ENCODE results near the gene THOC1.
A peak's percentile ranks its signal among the peaks of the same experiment; 100 is the strongest.

The THOC1 gene

DNA sequence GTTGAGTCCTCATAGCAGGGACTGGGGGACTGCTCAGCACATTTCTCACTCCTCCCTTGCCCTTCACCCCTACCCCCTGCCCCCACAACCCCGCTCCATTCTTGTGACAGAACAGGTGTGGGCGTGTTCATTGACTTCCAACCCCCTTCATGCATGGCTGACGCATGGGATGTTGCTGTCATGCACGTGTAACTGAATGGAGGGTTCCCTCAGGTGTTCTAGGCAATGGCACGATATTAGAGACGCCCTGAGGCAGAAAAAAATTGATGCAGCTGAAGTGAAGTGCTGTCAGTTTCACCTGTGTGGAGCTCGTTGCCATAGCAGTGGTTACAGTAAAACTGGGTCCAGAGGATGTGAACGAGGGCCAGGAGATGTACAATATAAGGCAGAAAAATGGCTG is 6.5 kb upstream of the THOC1 start:
- DNase-seq (ENCODE audit: low read depth in 3 of 3), result no peak

DNA sequence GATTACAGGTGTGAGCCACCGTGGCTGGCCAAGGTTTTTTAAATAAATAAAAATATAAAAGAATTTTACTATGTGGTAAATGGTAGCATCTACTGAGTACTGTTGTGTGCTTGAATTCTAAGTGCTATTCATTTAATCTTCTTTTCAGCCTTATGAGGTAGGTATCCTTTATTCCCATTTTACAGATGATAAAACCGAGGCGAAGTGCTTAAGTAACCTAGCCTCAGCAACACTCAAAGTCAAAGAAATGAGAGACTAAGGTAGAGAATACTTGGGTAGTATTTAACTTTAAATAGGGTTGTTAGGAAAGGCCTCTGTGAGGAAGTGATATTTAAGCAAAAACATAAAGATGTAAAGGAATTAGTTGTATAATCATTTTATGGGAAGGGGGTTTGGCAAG is 5.7 kb upstream of the THOC1 start:
- no peak for DNase-seq (ENCODE audit: low read depth in 3 of 3)

DNA sequence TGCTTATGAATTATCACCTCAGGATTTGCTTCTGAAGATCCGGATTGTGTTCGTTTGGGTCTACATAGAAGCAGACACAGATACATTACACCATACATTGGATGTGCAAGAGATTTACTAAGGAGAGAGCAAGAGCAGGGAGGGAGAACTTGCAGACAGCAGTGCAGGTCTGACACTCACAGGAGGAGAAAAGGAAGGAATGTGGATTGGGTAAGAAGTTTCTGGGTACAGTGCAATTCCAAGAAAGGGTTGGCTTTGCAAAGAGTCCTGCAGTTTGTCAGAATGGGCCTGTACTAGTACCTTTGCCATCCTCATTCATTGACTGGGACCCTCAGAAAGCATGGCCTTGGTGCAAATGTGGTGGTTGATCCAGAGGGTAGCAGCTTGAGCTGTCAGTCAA is 4.8 kb upstream of the THOC1 start:
- no peak for DNase-seq (ENCODE audit: low read depth in 3 of 3)

DNA sequence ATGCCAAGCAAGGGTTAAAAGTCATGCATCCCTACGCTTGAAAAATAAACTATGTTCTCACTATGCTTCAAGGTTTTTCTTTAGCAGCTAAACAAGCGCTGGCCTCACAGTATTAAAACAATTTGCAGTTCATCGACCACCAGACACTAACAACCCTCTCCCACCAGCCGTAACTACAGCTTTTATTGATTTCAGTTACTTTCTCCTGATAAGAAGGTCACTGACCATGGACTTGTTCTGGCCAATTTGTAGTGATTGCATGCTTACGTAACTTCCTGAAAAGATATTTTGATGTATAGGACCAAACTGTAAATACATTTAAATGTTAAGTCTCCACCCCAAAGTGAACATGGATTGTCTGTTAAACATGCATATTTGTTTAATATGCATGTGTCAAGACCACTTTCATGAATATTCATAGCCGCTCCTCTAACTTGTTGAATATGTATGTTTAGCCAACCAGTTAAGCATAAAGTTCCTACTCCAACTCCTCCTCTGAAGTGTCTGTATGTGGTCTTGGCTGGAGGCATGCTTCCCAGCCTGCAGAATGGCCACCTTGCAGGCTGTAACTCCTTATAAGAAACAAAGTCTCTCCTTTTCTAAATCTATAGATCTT is 1.7 kb upstream of the THOC1 start:
- no peak for DNase-seq (ENCODE audit: low read depth in 3 of 3)

DNA sequence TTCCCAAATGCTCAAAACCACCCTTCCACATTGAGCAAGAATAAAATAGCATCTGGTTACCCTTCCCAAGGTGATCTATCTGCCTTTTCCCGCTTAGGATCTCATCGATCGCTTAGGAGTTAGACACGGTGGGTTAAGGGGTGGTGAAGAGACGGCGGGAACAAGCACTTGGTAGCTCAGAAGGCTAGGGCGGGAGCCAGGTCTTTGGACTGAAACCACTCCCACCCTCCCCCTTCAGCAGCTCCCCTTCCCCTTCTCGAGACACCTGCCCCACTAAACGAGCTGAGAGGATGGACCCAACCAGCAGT is 513 bp downstream of the THOC1 start:
- DNase-seq (ENCODE audit: low read depth in 3 of 3), result peak in 1 of 3 donors; percentile 0

DNA sequence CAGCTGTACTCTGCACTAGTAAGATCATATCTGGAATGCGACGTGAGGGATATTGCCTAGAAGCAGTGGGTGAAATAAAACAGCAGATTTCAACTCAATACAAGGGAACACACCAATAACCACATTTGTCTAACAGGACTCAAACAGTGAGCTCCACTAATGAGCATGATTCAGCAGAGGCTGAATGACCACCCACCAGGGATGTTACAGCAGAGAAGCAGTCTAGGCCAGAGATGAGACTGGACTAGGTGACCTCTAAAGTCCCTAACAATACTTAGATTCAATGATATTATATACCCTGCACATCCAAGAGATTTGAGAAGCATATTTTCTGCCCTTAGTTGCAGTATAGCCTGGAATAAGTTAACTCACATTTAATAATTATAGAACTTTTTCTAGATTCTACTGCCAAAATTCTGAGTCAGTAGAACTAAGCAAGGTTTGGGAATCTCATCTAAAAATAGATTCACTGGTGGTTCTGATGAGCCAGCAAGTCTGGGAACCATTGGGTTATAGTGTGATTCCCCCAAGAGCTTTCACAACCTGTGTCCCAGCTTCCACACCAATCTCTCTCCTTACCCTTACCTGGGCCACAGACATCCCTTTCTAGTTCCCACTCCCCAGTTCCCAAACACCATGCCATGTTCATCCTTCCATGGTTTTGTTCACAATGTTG is 6.3 kb downstream of the THOC1 start:
- no peak for DNase-seq (ENCODE audit: low read depth in 3 of 3)

DNA sequence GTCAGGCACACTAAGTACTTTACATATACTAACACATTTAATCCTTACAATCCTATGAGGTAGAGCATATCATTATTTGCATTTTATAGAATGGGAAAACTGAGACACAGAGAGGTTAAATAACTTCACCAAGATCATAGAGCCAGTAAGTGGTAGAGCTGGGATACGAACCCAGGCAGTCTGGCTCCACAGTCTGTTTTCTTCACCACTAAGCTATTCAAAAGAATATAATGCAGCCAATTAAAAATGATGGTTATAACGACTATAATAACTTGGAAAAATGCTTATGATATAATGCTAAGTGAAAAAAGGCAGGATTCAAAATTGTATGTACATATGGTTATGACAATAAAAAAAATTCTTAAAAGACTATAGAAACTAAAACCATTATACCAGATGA is 7.3 kb downstream of the THOC1 start:
- DNase-seq (ENCODE audit: low read depth in 3 of 3), result no peak

DNA sequence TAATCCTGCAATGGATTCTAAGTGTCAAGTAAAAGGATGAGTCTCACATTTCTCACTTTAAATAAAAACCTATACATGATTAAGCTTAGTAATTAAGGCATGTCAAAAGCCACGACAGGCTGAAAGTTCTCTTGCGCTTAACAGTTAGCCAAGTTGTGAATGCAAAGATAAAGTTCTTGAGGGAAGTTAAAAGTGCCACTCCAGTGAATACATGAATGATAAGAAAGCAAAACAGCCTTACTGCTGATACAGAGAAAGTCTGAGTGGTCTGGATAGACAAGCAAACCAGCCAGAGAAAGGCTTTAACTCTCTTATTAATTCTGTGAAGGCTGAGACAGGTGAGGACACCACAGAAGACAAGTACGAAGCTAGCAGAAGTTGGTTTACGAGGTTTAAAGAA is 12.7 kb downstream of the THOC1 start:
- no peak for DNase-seq (ENCODE audit: low read depth in 3 of 3)

DNA sequence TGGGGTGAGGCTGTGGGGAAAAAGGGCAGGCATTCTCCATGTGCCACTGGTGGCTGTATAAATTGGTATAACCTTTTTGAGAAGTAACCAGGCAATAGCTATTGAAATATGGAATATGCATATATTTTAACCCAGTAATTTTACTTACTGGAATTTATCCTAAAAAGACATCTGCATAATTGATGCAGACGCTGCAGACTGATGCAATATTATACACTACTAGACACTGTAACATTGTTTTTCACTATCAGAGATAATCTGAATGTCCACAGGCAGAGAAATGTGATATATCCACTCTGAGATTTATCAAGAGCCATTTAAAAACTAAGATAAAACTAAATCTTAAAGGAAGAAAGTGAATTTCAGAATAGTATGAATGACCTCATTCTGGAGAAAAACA is 14.7 kb downstream of the THOC1 start:
- DNase-seq (ENCODE audit: low read depth in 3 of 3), result no peak

DNA sequence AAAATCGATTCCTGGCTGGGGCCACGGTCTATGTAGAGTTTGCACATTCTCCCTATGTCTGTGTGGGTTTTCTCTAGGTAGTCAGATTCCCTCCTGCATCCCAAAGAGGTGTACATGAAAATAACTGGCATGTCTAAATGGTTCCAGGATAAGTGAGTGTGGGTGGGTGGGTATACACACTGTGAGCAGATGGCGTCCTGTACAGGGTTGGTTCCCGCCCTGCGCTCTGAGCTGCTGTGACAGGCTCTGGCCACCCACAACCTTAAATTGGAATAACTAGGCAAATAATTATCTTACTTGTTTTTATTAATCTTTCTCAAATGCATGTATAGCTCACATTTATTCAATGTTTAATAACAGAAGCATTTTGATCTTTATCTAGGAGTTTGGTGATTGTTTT is 16.3 kb downstream of the THOC1 start:
- DNase-seq (ENCODE audit: low read depth in 3 of 3), result no peak

DNA sequence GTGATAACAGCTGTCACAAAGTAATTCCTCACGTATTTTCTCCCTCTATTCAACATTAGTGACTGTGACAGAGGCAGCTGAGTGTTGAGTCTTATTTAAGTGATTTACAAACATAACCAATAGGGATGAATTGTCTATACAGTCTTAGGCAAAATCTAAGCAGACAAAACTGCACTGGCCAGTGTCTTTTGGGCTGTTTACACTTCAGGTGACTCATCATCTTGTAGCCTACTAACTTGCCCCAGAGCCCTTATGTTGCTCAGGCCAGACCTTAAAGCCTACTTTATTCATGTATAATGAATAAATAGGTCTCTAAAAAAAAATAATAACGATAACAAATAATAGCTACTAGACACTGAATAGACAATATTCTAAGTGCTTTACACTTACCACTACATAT is 17.2 kb downstream of the THOC1 start:
- no peak for DNase-seq (ENCODE audit: low read depth in 3 of 3)

DNA sequence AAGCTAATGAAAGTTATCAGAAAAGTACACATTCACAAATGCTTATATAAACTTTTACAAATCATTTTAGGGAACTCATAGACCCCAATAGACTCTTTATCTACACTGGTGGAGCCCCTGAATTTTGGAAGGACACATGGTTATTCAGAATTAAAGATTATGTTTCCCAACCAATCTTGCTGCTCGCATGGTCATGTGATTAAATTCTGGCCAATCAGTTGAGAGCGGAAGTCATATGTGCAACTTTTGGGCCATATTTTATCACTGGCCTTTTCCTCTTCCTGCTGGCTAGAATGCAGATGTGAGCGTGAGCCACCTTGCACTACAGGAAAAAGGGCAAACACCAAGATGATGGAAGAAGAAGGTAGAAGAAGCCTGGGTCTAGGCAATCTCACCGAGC is 19.8 kb downstream of the THOC1 start:
- no peak for DNase-seq (ENCODE audit: low read depth in 3 of 3)

DNA sequence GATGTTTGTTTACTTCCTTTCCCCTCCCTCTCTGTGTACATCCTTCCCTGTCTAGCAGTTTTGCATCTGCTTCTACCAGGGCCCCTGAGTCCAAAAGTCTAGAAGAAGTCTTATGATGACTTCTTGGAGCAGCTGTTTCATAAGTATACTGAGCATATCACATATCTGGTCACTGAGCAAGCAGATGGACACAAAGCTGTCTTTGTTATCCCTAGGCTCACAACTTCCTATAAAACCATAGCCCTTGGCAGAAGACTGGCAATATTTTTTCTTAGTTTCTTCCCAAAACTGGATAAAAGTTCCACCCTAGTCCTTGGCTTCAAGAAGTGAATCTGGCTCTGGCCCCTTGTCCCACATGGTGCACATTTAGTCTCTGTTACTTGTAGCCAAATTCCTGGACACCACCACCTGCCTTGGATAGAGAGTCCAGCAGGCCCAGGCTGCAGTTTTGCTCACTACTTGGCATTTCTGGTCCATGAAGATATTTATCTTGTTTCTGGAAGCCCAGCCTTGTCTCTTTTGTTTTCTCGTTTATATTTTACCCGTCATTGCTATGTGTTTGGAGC is 22.5 kb downstream of the THOC1 start:
- no peak for DNase-seq (ENCODE audit: low read depth in 3 of 3)

DNA sequence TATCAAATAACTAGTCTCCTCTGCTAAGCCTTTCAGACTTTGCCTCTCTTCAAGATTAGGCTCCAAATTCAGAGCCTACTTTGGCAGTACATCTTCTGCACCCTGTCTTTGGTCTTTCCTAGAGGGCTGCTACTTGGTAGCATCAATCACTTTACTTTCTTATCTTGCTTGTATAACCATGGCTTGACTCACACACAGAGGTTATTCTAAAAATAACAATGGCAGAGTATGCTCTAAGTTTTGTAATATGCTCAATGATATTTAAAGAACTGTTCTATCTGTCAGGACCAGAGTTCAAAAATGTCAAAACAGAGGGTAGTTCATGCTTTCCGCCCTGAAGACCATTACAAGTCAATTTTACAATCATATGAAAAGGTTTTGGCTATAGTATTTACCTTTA is 27.7 kb downstream of the THOC1 start:
- no peak for DNase-seq (ENCODE audit: low read depth in 3 of 3)

DNA sequence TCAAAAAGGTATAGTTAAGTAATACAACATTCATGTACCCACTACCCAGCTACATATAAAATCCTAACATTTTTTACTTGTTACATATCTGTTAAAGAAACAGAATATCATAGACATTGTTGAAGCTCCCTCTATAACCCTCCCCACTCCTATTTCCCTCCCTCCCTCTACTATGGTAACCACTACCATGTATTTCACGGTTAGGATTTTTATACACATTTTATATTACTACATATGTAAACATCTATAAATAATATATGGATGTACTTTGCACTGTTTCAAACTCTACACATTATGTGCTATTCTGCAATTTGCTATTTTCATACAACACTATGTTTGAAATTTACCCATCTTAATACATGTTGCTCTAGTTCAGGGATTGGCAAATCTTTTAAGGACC is 36.3 kb downstream of the THOC1 start:
- no peak for DNase-seq (ENCODE audit: low read depth in 3 of 3)

DNA sequence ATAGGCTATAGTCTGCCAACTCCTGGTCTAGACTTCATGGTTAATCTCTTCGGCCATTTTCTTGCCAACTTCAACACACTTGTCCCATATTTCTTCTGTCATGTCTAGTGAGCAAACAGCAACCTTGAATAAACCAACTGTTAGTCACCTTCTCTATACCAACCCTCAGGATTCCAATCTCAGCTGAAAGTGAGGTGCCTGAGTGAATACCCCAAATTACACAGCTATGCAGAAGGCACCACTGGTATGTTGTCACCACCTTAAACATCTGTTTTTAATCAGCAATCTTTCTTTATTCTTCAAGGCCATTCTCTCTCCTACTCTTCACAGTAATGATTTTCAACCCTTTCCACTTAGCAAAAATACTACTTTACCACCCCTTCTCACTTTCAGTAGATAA is 39.3 kb downstream of the THOC1 start:
- DNase-seq (ENCODE audit: low read depth in 3 of 3), result no peak

DNA sequence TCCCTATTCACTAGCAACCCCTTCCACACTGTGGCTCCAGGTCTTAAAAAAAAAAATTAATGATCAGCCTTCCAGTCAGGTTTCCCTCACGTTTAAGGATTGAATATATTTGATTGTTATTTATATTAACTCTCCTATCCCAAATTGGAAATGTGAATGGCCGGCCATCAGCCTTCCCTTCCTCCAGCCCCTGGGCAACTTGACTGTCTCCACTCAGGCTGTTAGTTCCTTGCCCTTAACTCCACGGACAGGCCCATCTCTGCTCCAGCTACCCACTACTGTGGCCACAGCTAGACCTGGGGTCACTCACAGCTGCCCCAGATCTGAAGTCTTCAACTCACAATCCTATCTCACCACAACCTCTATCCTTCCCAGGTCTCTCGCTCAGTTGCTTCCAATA is 39.9 kb downstream of the THOC1 start:
- no peak for DNase-seq (ENCODE audit: low read depth in 3 of 3)

DNA sequence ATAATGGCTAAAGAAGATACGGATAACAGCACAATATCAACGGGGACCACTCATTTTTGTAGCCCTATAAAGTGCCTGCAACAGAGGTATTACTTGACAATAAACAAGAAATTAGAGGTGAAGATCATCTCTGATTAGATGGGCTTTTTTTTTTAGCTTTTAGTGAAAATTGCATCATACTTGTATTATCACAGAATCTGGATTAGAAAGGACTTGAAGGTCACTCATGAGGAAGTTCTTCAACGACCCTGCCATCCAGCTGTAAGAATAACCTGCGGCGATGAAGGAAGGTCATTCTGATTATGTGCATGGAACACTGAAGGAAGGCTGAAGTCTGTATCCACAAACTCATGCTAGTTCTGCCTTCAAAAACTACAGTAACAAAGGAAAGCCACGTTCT is 40.5 kb downstream of the THOC1 start:
- DNase-seq (ENCODE audit: low read depth in 3 of 3), result no peak

DNA sequence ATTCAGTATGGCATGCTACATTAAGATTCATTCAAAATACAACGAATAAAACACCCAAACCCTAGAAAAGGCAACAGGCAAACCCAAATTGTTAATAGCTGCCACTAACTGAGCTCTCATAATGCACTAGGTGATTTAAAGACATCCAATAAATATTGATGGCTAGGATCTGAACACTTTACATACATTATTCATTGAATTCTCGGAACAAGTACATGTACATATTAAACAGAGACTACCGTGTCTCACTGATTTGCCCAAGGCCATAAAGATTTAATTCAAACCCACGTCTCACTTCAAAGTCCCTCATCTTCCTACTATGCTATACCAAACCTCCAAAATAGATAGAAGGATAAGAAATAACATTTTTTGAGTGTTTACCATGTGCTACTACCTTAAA is 42.1 kb downstream of the THOC1 start:
- DNase-seq (ENCODE audit: low read depth in 3 of 3), result no peak

DNA sequence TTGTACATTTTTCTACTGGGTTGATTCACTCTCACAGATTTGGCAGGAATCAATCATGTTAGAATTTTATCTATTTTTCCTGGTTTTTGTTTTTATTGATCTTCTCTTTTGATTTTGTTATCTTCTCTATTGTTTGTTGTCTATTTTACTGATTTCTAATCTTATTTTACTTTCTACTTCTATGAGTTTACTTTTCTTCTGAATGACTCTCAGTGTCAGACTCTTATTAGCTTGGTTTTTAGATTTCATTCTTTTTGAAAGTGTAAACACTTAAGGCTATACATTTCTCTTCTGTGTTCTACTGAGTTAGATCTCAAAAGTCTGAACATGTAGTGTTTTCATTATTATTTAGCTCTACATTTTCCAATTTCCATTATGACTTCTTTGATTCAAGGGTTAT is 47.1 kb downstream of the THOC1 start:
- no peak for DNase-seq (ENCODE audit: low read depth in 3 of 3)

DNA sequence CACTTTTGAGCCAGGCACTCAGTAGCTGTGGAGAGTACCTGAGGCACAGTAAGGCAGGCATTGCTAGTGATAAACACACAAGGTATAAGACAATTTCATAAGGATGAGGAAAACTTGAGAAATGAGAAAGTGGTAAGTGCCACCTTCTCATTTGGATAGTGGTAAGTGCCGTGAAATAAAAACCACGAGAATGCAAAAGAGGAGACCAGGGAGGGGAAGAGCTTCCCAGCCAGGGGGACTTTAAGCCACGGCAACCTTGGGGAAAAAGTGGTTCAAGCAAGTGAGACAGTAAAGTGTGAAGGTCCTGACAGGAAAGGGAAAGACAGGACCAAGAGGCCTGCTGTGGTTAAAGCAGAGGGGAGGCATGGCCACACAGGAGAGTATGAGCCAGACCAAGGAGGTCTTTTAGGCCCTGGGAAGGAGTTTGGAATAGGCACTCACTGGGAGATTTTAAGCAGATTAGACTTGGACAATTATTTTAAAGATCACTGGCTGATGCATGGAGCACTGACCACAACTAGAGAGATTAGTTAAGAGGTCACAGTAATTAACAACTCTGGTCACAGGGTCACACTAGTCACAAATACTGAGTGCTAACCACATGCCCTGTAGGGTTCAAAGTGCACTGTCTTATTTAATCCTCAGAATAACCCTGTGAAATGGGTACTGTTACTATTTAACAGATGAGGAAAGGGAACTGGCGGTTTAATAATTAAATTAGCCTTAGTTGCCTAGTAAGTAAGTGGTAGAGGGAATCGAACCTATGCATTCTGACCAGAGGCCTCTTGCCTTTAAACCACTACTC is 50.1 kb downstream of the THOC1 start:
- no peak for DNase-seq (ENCODE audit: low read depth in 3 of 3)

DNA sequence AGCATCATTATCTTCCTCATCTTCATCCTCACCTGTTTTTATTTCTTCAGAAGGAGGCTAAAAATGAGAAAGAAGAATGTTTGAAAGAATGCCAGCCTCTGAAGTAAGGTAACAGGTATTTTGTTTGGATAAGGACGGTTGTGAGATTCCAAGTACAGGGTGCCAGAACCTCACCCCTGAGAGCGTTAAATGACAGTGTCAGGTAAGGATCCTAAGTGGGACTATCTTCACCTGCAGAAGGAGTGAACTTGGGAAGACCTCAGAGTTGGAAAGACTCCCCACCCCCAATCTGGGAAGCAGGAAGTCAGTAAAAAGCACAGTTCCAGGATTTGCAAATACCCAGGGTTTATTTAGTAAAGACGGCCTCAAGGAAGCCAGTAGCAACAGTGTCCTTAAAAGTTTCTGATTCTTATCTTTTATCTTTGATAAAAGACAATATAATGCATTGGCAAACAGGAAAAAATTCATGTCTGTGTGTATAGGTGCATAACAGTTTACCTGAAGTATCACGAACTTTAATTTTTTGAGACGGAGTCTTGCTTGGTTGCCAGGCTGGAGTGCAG is 52.3 kb downstream of the THOC1 start:
- no peak for DNase-seq (ENCODE audit: low read depth in 3 of 3)

DNA sequence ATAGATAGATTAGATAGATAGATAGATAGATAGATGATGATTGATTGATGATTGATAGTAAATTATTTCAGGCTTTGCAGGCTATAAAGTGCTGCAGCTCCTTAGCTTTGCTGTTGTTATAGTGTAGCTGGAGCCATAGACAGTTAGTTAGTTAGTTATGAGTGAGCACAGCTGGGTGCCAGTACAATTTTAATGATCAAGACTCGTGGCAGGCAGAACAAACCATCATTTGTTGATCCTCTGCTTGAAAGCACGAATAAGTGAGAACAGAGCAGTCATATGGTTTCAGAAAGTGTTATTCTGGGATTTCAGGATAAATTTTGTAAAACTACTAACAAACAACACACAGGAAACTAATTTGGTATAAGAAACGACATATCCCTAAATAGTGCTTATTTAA is 53.9 kb downstream of the THOC1 start:
- DNase-seq (ENCODE audit: low read depth in 3 of 3), result no peak

Measured in stimulated activated CD4-positive, alpha-beta T cell treated with anti-CD3 and anti-CD28 coated beads, TNF-alpha, amount 100 ng/mL, for 48 hours (primary cell).